ENCODE measurements around the gene ZNF579. TPM values are rescaled to one million over a fixed set of nuclear protein-coding genes. Genes with fewer than 3 reads are reported as not detected.

The ZNF579 gene
- total and polyA plus RNA-seq, 9 of the 15 experiments (the other 6 are each of a cell fraction or from before 2014, with no cell fraction given) = 0.06 to 15.9 (median 1.6) TPM

GRCh38 chr19:55599468-55599841, 18.8 kb upstream of the ZNF579 start, which contains the start of gene FIZ1 (continued):
- TF ChIP-seq, protein P1, sequence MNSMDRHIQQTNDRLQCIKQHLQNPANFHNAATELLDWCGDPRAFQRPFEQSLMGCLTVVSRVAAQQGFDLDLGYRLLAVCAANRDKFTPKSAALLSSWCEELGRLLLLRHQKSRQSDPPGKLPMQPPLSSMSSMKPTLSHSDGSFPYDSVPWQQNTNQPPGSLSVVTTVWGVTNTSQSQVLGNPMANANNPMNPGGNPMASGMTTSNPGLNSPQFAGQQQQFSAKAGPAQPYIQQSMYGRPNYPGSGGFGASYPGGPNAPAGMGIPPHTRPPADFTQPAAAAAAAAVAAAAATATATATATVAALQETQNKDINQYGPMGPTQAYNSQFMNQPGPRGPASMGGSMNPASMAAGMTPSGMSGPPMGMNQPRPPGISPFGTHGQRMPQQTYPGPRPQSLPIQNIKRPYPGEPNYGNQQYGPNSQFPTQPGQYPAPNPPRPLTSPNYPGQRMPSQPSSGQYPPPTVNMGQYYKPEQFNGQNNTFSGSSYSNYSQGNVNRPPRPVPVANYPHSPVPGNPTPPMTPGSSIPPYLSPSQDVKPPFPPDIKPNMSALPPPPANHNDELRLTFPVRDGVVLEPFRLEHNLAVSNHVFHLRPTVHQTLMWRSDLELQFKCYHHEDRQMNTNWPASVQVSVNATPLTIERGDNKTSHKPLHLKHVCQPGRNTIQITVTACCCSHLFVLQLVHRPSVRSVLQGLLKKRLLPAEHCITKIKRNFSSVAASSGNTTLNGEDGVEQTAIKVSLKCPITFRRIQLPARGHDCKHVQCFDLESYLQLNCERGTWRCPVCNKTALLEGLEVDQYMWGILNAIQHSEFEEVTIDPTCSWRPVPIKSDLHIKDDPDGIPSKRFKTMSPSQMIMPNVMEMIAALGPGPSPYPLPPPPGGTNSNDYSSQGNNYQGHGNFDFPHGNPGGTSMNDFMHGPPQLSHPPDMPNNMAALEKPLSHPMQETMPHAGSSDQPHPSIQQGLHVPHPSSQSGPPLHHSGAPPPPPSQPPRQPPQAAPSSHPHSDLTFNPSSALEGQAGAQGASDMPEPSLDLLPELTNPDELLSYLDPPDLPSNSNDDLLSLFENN (IDR thresholded peaks at IDR 0.05; ENCODE audit: low read depth in 2 of 2, low read length in 2 of 2) = no peak
- TF ChIP-seq HMGN3 (IDR thresholded peaks at IDR 0.05; ENCODE audit: borderline replicate concordance, extremely low read depth, insufficient read length, low read depth, low read length) = no peak
- TF ChIP-seq TSC22D4 (tag; IDR thresholded peaks at IDR 0.05) = no peak
- TF ChIP-seq CREB5 (CRISPR knock-in tag; IDR thresholded peaks at IDR 0.05) = no peak
- TF ChIP-seq, protein P2, sequence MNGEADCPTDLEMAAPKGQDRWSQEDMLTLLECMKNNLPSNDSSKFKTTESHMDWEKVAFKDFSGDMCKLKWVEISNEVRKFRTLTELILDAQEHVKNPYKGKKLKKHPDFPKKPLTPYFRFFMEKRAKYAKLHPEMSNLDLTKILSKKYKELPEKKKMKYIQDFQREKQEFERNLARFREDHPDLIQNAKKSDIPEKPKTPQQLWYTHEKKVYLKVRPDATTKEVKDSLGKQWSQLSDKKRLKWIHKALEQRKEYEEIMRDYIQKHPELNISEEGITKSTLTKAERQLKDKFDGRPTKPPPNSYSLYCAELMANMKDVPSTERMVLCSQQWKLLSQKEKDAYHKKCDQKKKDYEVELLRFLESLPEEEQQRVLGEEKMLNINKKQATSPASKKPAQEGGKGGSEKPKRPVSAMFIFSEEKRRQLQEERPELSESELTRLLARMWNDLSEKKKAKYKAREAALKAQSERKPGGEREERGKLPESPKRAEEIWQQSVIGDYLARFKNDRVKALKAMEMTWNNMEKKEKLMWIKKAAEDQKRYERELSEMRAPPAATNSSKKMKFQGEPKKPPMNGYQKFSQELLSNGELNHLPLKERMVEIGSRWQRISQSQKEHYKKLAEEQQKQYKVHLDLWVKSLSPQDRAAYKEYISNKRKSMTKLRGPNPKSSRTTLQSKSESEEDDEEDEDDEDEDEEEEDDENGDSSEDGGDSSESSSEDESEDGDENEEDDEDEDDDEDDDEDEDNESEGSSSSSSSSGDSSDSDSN (IDR thresholded peaks at IDR 0.05; ENCODE audit: borderline replicate concordance in 1 of 2, low read depth in 2 of 2, low read length in 2 of 2) = no peak
- TF ChIP-seq FOXP1 (CRISPR knock-in tag; IDR thresholded peaks at IDR 0.05) = peak; percentile 88; the same call in 1 of the 2 replicates
- 0 out of 2 replicates have a peak, but pooled peaks have one; percentile 54 for TF ChIP-seq ZNF143 (CRISPR knock-in tag; IDR thresholded peaks at IDR 0.05)
- TF ChIP-seq ZNF347 (CRISPR knock-in tag; IDR thresholded peaks at IDR 0.05; ENCODE audit: low read depth) = no peak
- peak; percentile 84 for TF ChIP-seq EGR1 (conservative IDR thresholded peaks at IDR 0.05)
- TF ChIP-seq THRB (CRISPR knock-in tag; conservative IDR thresholded peaks at IDR 0.05) = no peak
- TF ChIP-seq NCOA2 (IDR thresholded peaks at IDR 0.05; ENCODE audit: partially characterized antibody in 2 of 2) = no peak
- no peak for TF ChIP-seq ZFP1 (CRISPR knock-in tag; IDR thresholded peaks at IDR 0.05)
- TF ChIP-seq, protein P3, sequence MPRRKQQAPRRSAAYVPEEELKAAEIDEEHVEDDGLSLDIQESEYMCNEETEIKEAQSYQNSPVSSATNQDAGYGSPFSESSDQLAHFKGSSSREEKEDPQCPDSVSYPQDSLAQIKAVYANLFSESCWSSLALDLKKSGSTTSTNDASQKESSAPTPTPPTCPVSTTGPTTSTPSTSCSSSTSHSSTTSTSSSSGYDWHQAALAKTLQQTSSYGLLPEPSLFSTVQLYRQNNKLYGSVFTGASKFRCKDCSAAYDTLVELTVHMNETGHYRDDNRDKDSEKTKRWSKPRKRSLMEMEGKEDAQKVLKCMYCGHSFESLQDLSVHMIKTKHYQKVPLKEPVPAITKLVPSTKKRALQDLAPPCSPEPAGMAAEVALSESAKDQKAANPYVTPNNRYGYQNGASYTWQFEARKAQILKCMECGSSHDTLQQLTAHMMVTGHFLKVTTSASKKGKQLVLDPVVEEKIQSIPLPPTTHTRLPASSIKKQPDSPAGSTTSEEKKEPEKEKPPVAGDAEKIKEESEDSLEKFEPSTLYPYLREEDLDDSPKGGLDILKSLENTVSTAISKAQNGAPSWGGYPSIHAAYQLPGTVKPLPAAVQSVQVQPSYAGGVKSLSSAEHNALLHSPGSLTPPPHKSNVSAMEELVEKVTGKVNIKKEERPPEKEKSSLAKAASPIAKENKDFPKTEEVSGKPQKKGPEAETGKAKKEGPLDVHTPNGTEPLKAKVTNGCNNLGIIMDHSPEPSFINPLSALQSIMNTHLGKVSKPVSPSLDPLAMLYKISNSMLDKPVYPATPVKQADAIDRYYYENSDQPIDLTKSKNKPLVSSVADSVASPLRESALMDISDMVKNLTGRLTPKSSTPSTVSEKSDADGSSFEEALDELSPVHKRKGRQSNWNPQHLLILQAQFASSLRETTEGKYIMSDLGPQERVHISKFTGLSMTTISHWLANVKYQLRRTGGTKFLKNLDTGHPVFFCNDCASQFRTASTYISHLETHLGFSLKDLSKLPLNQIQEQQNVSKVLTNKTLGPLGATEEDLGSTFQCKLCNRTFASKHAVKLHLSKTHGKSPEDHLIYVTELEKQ (CRISPR knock-in tag; IDR thresholded peaks at IDR 0.05) = no peak
- no peak for TF ChIP-seq TRIM24 (IDR thresholded peaks at IDR 0.05)
- no peak for TF ChIP-seq TBL1XR1 (IDR thresholded peaks at IDR 0.05; ENCODE audit: low read length in 2 of 2)
- no peak for TF ChIP-seq ZNF174 (CRISPR knock-in tag; IDR thresholded peaks at IDR 0.05)

Measured in K562 (cell line).